Measurements from ENCODE around the gene AGBL1.

DNA sequence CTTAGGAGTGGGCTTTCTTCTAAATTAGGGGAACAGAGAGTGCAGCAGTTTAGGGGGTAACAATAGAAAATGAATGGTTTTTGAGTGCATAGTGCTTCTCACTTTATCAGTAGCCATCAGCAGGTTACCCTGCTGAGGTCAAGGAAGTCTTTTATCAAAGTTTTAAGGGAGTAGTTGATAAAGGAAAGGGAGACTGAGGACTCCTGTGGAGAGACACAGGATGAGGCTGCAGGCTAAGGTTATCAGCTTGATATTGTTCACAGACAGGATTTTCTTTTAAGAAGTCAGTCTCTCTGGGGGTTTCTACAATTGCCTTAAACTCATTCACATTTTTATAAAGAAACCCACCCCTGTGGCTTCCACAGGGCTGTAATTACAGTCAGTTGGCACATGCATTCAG, 205.0 kb downstream of the AGBL1 start:
- TF ChIP-seq, protein P1, sequence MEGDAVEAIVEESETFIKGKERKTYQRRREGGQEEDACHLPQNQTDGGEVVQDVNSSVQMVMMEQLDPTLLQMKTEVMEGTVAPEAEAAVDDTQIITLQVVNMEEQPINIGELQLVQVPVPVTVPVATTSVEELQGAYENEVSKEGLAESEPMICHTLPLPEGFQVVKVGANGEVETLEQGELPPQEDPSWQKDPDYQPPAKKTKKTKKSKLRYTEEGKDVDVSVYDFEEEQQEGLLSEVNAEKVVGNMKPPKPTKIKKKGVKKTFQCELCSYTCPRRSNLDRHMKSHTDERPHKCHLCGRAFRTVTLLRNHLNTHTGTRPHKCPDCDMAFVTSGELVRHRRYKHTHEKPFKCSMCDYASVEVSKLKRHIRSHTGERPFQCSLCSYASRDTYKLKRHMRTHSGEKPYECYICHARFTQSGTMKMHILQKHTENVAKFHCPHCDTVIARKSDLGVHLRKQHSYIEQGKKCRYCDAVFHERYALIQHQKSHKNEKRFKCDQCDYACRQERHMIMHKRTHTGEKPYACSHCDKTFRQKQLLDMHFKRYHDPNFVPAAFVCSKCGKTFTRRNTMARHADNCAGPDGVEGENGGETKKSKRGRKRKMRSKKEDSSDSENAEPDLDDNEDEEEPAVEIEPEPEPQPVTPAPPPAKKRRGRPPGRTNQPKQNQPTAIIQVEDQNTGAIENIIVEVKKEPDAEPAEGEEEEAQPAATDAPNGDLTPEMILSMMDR (IDR thresholded peaks at IDR 0.05), result no peak
- no peak for TF ChIP-seq POLR2A (IDR thresholded peaks at IDR 0.05)

Data from prostate gland (tissue), 2 donors.